Neural cell (in vitro differentiated cells): Measurements from ENCODE around the gene RHOF. TPM values are rescaled to one million over a fixed set of nuclear protein-coding genes. Genes with fewer than 3 reads are reported as not detected.
A peak's percentile ranks its signal among the peaks of the same experiment; 100 is the strongest.

ENCODE experiments used
- H2AFZ ChIP-seq: fragments of 200-600, 300-800 bp; sonication (generic), shearing (Covaris generic); 2 replicates; pipeline ENCODE4 v1.6.0; 2014; ENCODE audit warnings: low read depth, mild to moderate bottlenecking, antibody characterized with exemption, low read length, moderate library complexity
- H3F3A ChIP-seq: fragments of 200-600 bp; shearing (Covaris generic); 2 replicates; pipeline ENCODE4 v1.6.1; 2016; ENCODE audit warnings: mild to moderate bottlenecking, moderate library complexity, mixed read lengths, antibody characterized with exemption, low read length; ENCODE audit not compliant: insufficient read depth, poor library complexity, severe bottlenecking
- H3K27ac ChIP-seq: fragments of 200-600, 300-800 bp; sonication (generic), shearing (Covaris generic); 2 replicates; pipeline ENCODE4 v1.5.1; 2014; ENCODE audit warnings: mild to moderate bottlenecking, low read length, moderate library complexity
- H3K27me3 ChIP-seq: fragments of 300-800, 200-600 bp; sonication (generic), shearing (Covaris generic); 2 replicates; pipeline ENCODE4 v1.6.0; 2014; ENCODE audit warnings: mild to moderate bottlenecking, low read depth, low read length, moderate library complexity; ENCODE audit not compliant: insufficient read depth
- H3K36me3 ChIP-seq: fragments of 300-800, 200-600 bp; sonication (generic), shearing (Covaris generic); 2 replicates; pipeline ENCODE4 v1.5.1; 2014; ENCODE audit warnings: mild to moderate bottlenecking, antibody characterized with exemption, low read length, moderate library complexity; ENCODE audit not compliant: insufficient read depth
- H3K4me2 ChIP-seq: fragments of 300-800, 200-600 bp; sonication (generic), shearing (Covaris generic); 2 replicates; pipeline ENCODE4 v1.6.0; 2014; ENCODE audit warnings: mild to moderate bottlenecking, low read length
- H3K4me3 ChIP-seq: fragments of 300-800, 200-600 bp; sonication (generic), shearing (Covaris generic); 2 replicates; pipeline ENCODE4 v1.5.1; 2014; ENCODE audit warnings: mild to moderate bottlenecking, low read length, moderate library complexity
- H3K79me2 ChIP-seq: fragments of 200-600 bp; shearing (Covaris generic); replicated peaks from 2 replicates; pipeline ENCODE4 v1.6.0; 2014; ENCODE audit warnings: mild to moderate bottlenecking, low read length, moderate library complexity; ENCODE audit not compliant: insufficient read depth
- H3K9ac ChIP-seq: fragments of 300-800, 200-600 bp; sonication (generic), shearing (Covaris generic); 2 replicates; pipeline ENCODE4 v1.6.1; 2016; ENCODE audit warnings: mild to moderate bottlenecking, low read length, mixed read lengths
- H3K9me2 ChIP-seq: fragments of 200-600 bp; shearing (Covaris generic); 2 replicates; pipeline ENCODE4 v1.6.1; 2016; ENCODE audit warnings: mild to moderate bottlenecking, low read length, mixed read lengths; ENCODE audit not compliant: insufficient read depth
- H3K9me3 ChIP-seq: fragments of 200-600, 300-800 bp; sonication (generic), shearing (Covaris generic); 2 replicates; pipeline ENCODE4 v1.6.1; 2016; ENCODE audit warnings: mild to moderate bottlenecking, mixed run types, low read length, moderate library complexity, mixed read lengths
- H4K20me1 ChIP-seq: fragments of 200-600 bp; shearing (Covaris generic); 2 replicates; pipeline ENCODE4 v1.6.1; 2016; ENCODE audit warnings: mild to moderate bottlenecking, mixed run types; ENCODE audit not compliant: insufficient read depth
- EP300 ChIP-seq: fragments of 450-650 bp; conservative IDR thresholded peaks from 2 replicates; pipeline ENCODE4 v1.6.1; 2014; ENCODE audit warnings: antibody characterized with exemption, mild to moderate bottlenecking, moderate library complexity; ENCODE audit not compliant: poor library complexity, severe bottlenecking
- EZH2 ChIP-seq: fragments of 200-600, 300-800 bp; shearing (Covaris generic), sonication (generic); IDR thresholded peaks from 2 replicates; pipeline ENCODE4 v1.6.1; 2014; ENCODE audit warnings: antibody characterized with exemption, low read length, borderline replicate concordance, mild to moderate bottlenecking; ENCODE audit not compliant: insufficient read depth, poor library complexity, severe bottlenecking
- MXI1 ChIP-seq: fragments of 450-650 bp; conservative IDR thresholded peaks from 2 replicates; pipeline ENCODE4 v1.6.1; 2014; ENCODE audit warnings: antibody characterized with exemption, mild to moderate bottlenecking; ENCODE audit not compliant: poor library complexity, severe bottlenecking
- POLR2AphosphoS5 ChIP-seq: IDR thresholded peaks from 2 replicates; pipeline ENCODE4 v1.6.1; 2012
- RAD21 ChIP-seq: fragments of 450-650 bp; conservative IDR thresholded peaks from 2 replicates; pipeline ENCODE4 v1.6.1; 2014; ENCODE audit warnings: antibody characterized with exemption, mild to moderate bottlenecking, moderate library complexity
- SMC3 ChIP-seq: fragments of 450-650 bp; conservative IDR thresholded peaks from 2 replicates; pipeline ENCODE4 v1.6.1; 2014; ENCODE audit warnings: antibody characterized with exemption, mild to moderate bottlenecking, moderate library complexity; ENCODE audit not compliant: poor library complexity
- TAF1 ChIP-seq: IDR thresholded peaks from 2 replicates; pipeline ENCODE4 v1.6.1; 2012; ENCODE audit warnings: low read depth
- polyA minus RNA-seq: library from RNA; depleted of rRNA, polyadenylated mRNA; stranded (reverse); fragments of >200 nt; gene quantifications from 2 replicates; pipeline ENCODE4 v1.2.3, GENCODE V29; 2014
- polyA plus RNA-seq: library from polyadenylated mRNA; depleted of rRNA; stranded (reverse); fragments of >200 nt; gene quantifications from 2 replicates; pipeline ENCODE4 v1.2.3, GENCODE V29; 2014
- TF ChIP-seq, protein P1 (sequence below): fragments of 450-650 bp; IDR thresholded peaks from 2 replicates; pipeline ENCODE4 v1.5.1; 2014; ENCODE audit warnings: antibody characterized with exemption, mild to moderate bottlenecking, moderate library complexity; ENCODE audit not compliant: poor library complexity, severe bottlenecking
- TF ChIP-seq, protein P2 (sequence below): IDR thresholded peaks from 2 replicates; pipeline ENCODE4 v1.6.1; 2012; ENCODE audit warnings: borderline replicate concordance

RHOF gene, protein sequence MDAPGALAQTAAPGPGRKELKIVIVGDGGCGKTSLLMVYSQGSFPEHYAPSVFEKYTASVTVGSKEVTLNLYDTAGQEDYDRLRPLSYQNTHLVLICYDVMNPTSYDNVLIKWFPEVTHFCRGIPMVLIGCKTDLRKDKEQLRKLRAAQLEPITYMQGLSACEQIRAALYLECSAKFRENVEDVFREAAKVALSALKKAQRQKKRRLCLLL
- polyA plus RNA-seq (9.4 and 14.7 TPM in 2 replicates), polyA minus RNA-seq (29.0 and 31.6 TPM in 2 replicates)

DNA sequence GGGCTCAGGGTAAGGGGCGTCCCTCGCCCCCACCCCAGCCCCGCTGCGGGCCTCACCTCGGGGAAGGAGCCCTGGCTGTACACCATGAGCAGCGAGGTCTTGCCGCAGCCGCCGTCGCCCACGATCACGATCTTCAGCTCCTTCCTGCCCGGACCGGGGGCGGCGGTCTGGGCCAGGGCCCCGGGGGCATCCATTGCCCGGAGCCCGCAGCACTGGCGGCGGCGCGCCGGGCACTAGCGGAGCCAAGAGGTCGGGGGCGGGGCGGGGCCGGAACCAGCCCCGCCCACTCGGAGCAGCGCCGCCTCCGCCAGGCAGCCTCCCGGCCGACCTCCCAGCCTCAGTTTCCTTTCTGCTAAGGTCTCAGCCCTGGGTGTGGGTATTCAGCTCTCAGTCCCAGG is at the start of gene RHOF:
TSS of gene RHOF (minus strand) at position 249 of the 398 bp plus-strand sequence. CDS start at position 194, 55 bp downstream.
- H3K79me2 ChIP-seq, result peaks cover 19% of the 10 kb centered on the region
- H3F3A ChIP-seq, result no peaks in the 10 kb centered on the region
- no peaks in the 10 kb centered on the region for H3K9me3 ChIP-seq
- H2AFZ ChIP-seq, result no peak within 1 kb of the TSS
- H3K27me3 ChIP-seq, result peaks cover 11% of the 10 kb centered on the region
- H3K36me3 ChIP-seq, result no peaks in the 10 kb centered on the region
- H4K20me1 ChIP-seq, result peaks cover 30% of the 10 kb centered on the region
- peak within 1 kb of the TSS; percentile 37 for H3K4me2 ChIP-seq
- H3K4me3 ChIP-seq, result peak within 1 kb of the TSS; percentile 62
- peak within 1 kb of the TSS; percentile 56 for H3K27ac ChIP-seq
- H3K9me2 ChIP-seq, result no peaks in the 10 kb centered on the region
- H3K9ac ChIP-seq, result peak within 1 kb of the TSS; percentile 44
- TF ChIP-seq, protein P1, sequence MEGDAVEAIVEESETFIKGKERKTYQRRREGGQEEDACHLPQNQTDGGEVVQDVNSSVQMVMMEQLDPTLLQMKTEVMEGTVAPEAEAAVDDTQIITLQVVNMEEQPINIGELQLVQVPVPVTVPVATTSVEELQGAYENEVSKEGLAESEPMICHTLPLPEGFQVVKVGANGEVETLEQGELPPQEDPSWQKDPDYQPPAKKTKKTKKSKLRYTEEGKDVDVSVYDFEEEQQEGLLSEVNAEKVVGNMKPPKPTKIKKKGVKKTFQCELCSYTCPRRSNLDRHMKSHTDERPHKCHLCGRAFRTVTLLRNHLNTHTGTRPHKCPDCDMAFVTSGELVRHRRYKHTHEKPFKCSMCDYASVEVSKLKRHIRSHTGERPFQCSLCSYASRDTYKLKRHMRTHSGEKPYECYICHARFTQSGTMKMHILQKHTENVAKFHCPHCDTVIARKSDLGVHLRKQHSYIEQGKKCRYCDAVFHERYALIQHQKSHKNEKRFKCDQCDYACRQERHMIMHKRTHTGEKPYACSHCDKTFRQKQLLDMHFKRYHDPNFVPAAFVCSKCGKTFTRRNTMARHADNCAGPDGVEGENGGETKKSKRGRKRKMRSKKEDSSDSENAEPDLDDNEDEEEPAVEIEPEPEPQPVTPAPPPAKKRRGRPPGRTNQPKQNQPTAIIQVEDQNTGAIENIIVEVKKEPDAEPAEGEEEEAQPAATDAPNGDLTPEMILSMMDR, result no peak
- TF ChIP-seq TAF1 (no peak), SMC3 (no peak), MXI1 (no peak)
- TF ChIP-seq, protein P2, sequence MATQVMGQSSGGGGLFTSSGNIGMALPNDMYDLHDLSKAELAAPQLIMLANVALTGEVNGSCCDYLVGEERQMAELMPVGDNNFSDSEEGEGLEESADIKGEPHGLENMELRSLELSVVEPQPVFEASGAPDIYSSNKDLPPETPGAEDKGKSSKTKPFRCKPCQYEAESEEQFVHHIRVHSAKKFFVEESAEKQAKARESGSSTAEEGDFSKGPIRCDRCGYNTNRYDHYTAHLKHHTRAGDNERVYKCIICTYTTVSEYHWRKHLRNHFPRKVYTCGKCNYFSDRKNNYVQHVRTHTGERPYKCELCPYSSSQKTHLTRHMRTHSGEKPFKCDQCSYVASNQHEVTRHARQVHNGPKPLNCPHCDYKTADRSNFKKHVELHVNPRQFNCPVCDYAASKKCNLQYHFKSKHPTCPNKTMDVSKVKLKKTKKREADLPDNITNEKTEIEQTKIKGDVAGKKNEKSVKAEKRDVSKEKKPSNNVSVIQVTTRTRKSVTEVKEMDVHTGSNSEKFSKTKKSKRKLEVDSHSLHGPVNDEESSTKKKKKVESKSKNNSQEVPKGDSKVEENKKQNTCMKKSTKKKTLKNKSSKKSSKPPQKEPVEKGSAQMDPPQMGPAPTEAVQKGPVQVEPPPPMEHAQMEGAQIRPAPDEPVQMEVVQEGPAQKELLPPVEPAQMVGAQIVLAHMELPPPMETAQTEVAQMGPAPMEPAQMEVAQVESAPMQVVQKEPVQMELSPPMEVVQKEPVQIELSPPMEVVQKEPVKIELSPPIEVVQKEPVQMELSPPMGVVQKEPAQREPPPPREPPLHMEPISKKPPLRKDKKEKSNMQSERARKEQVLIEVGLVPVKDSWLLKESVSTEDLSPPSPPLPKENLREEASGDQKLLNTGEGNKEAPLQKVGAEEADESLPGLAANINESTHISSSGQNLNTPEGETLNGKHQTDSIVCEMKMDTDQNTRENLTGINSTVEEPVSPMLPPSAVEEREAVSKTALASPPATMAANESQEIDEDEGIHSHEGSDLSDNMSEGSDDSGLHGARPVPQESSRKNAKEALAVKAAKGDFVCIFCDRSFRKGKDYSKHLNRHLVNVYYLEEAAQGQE, result no peak

DNA sequence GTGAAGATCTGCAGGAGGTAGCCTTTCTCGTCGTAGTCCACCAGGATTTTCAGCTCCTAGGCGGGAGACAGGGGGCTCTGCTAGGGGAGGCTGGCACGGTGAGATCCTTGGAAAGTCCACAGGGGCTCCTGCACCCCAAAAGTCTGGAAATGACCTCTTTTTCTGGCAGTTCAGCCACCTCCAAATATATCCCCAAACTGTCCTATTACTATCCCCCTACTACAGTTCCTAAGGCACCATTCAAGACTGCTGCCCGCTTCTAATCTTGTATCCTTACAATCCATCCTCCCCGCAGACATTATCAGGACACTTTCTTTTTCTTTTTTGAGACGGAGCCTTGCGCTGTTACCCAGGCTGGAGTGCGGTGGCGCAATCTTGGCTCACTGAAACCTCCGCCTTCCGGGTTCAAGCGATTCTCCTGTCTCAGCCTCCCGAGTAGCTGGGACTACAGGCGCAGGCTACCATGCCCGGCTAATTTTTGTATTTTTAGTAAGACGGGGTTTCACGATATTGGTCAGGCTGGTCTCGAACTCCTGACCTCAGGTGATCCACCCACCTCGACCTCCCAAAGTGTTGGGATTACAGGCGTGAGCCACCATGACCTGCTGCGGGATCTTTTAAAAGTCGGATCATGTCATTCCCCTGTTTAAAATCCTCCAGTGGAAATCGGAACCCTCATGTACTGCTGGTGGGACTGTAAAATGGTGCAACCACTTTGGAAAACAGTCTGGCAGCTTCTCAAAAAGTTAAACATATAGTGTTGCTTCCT is 46.7 kb upstream of the RHOF start:
- no peak overlapping the region for H3K9ac ChIP-seq
- no peaks in the 10 kb centered on the region for H3K9me2 ChIP-seq
- H3K9me3 ChIP-seq, result no peaks in the 10 kb centered on the region
- H3K4me2 ChIP-seq, result peak overlapping the region; percentile 35
- TF ChIP-seq POLR2AphosphoS5 (no peak), EZH2 (no peak), SMC3 (no peak), TAF1 (no peak), EP300 (no peak), MXI1 (no peak), RAD21 (no peak)
- TF ChIP-seq, protein P2, result no peak
- TF ChIP-seq, protein P1, result no peak
- H3K27ac ChIP-seq, result no peak overlapping the region
- no peaks in the 10 kb centered on the region for H3K79me2 ChIP-seq
- H3K36me3 ChIP-seq, result no peaks in the 10 kb centered on the region
- peak overlapping the region; percentile 40 for H2AFZ ChIP-seq
- peak overlapping the region; percentile 62 for H3K4me3 ChIP-seq
- H3F3A ChIP-seq, result no peaks in the 10 kb centered on the region
- H4K20me1 ChIP-seq, result no peaks in the 10 kb centered on the region
- no peaks in the 10 kb centered on the region for H3K27me3 ChIP-seq
